Measurements from ENCODE around the gene CPLX3. TPM values are rescaled to one million over a fixed set of nuclear protein-coding genes. Genes with fewer than 3 reads are reported as not detected.
A peak's percentile ranks its signal among the peaks of the same experiment; 100 is the strongest.

CPLX3 gene
- total and polyA plus RNA-seq, 10 of the 15 experiments (the other 5 are each of a cell fraction or from before 2014, with no cell fraction given): 0.02 to 0.04 TPM; not detected in 8

DNA sequence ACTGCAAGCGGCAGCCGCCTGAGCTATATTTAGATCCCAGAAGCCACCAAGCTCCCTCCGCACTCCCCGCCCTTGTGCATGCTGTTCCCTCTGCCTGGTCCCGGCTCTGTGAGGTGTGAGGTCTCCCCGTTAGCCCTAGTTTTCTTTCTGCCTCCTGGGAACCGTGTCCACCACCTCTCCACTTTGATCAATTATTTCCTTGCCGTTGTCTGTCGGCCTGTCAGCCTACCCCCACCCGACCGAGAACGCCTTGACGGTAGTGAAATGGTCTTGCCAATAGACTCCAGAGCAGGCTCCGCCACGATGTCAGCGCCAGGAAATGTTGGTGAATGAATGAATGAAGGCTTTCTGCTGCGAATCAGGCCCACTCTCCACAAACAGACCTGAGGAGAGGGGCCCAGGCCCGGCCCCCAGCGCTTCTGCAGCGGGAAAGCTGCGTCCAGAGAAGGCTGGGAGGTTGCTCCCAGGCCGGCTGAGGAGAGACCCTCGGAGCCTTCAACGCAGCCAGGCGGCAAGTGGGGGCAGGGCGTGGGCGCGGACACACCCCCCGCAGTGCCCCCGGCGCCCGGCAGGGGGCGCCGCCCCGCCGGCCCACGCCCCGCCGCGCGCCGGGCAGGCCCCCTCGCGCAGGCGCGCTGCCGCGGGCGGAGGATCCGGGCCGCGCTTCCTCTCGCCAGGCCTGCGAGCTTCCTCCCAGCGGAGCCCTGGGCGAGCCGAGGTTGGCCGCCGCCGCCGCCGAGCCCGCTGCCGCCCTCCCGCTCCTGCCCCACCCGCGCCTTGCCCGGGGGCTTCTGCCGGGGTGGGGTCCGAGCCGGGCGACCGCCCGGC, 44.8 kb upstream of the CPLX3 start, which contains the start of gene CSK (continued):
- TF ChIP-seq POLR2AphosphoS5 (IDR thresholded peaks at IDR 0.05; ENCODE audit: low read length) (no peak; the same call in 1 of the 2 replicates), ZNF24 (IDR thresholded peaks at IDR 0.05) (peak; percentile 99), MXI1 (IDR thresholded peaks at IDR 0.05; ENCODE audit: low read depth, low read length) (peak; percentile 78), ZZZ3 (IDR thresholded peaks at IDR 0.05; ENCODE audit: control insufficient read depth, insufficient read length, low read depth) (no peak), STAT3 (IDR thresholded peaks at IDR 0.05; ENCODE audit: low read depth, low read length) (no peak), EP300 (IDR thresholded peaks at IDR 0.05; ENCODE audit: borderline replicate concordance in 1 of 2, control insufficient read depth in 1 of 2, low read depth in 2 of 2, low read length in 2 of 2) (peak in 1 of 2 experiments; percentile 6; a peak in 1 of 4 replicates), CHD4 (IDR thresholded peaks at IDR 0.05) (0 out of 2 replicates have a peak, but pooled peaks have one; percentile 54), MEF2A (IDR thresholded peaks at IDR 0.05; ENCODE audit: insufficient read depth, low read depth, low read length) (peak; percentile 73), LARP7 (IDR thresholded peaks at IDR 0.05) (peak; percentile 74; the same call in 1 of the 2 replicates), IKZF1 (conservative IDR thresholded peaks at IDR 0.05) (peak; percentile 76), BHLHE40 (IDR thresholded peaks at IDR 0.05; ENCODE audit: borderline replicate concordance in 1 of 2, low read depth in 2 of 2, low read length in 1 of 2) (peak; percentile 17 to 51; a peak in 2 of 4 replicates), ETV6 (conservative IDR thresholded peaks at IDR 0.05 in 1 of 2, IDR thresholded peaks at IDR 0.05 in 1 of 2; ENCODE audit: borderline replicate concordance in 1 of 2, low read depth in 1 of 2) (no peak), SIN3A (IDR thresholded peaks at IDR 0.05; ENCODE audit: low read depth, low read length) (no peak), MYC (IDR thresholded peaks at IDR 0.05; ENCODE audit: insufficient read depth, insufficient read length, insufficient replicate concordance, low read length, severe bottlenecking) (no peak), HCFC1 (IDR thresholded peaks at IDR 0.05; ENCODE audit: low read length) (no peak), BACH1 (IDR thresholded peaks at IDR 0.05; ENCODE audit: borderline replicate concordance) (peak; percentile 68; the same call in 1 of the 2 replicates), TAF1 (IDR thresholded peaks at IDR 0.05; ENCODE audit: borderline replicate concordance, low read depth, low read length) (peak; percentile 50; the same call in 1 of the 2 replicates), RCOR1 (conservative IDR thresholded peaks at IDR 0.05; ENCODE audit: low read depth, low read length) (no peak), POU2F2 (IDR thresholded peaks at IDR 0.05; ENCODE audit: borderline replicate concordance, low read depth, low read length) (no peak), NFXL1 (IDR thresholded peaks at IDR 0.05; ENCODE audit: borderline replicate concordance) (0 out of 2 replicates have a peak, but pooled peaks have one; percentile 4), SMARCA5 (IDR thresholded peaks at IDR 0.05) (peak; percentile 85; the same call in 1 of the 2 replicates), EED (IDR thresholded peaks at IDR 0.05; ENCODE audit: low read depth) (no peak), NKRF (conservative IDR thresholded peaks at IDR 0.05) (peak; percentile 94), MTA2 (IDR thresholded peaks at IDR 0.05; ENCODE audit: low read depth) (peak; percentile 18)
- TF ChIP-seq, protein P1, sequence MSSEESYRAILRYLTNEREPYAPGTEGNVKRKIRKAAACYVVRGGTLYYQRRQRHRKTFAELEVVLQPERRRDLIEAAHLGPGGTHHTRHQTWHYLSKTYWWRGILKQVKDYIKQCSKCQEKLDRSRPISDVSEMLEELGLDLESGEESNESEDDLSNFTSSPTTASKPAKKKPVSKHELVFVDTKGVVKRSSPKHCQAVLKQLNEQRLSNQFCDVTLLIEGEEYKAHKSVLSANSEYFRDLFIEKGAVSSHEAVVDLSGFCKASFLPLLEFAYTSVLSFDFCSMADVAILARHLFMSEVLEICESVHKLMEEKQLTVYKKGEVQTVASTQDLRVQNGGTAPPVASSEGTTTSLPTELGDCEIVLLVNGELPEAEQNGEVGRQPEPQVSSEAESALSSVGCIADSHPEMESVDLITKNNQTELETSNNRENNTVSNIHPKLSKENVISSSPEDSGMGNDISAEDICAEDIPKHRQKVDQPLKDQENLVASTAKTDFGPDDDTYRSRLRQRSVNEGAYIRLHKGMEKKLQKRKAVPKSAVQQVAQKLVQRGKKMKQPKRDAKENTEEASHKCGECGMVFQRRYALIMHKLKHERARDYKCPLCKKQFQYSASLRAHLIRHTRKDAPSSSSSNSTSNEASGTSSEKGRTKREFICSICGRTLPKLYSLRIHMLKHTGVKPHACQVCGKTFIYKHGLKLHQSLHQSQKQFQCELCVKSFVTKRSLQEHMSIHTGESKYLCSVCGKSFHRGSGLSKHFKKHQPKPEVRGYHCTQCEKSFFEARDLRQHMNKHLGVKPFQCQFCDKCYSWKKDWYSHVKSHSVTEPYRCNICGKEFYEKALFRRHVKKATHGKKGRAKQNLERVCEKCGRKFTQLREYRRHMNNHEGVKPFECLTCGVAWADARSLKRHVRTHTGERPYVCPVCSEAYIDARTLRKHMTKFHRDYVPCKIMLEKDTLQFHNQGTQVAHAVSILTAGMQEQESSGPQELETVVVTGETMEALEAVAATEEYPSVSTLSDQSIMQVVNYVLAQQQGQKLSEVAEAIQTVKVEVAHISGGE (CRISPR knock-in tag; IDR thresholded peaks at IDR 0.05): no peak

Data from GM12878 (cell line).